GM21515 (cell line): ENCODE results near the gene MCTP1.
A peak's percentile ranks its signal among the peaks of the same experiment; 100 is the strongest.

Source experiments
- ATAC-seq: cut with Tn5 transposase; IDR thresholded peaks from one replicate; pipeline ENCODE4 v1.9.1; 2021; ENCODE audit not compliant: unreplicated experiment

The MCTP1 gene

DNA sequence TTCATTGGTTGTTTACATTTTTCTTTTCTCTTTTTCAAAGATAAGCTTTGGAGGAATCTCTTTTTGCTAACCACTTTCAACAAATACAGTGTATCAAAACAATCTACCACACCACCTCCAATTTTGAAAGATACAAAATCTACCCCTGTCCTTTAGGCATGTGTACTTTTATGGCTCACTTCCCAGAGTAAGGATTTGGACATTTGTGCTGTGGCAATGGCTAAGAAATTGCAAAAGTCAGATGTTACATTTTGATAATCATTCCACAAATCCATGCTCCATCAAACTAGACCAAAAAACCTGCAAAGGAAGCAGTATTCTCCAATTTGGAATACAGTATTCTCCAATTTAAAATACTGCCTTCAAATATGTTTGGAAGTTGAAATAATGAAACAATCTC, 204.9 kb downstream of the MCTP1 start:
- no peak for ATAC-seq

GRCh38 chr5:95078868-95079267, 206.0 kb downstream of the MCTP1 start:
- ATAC-seq: no peak

DNA sequence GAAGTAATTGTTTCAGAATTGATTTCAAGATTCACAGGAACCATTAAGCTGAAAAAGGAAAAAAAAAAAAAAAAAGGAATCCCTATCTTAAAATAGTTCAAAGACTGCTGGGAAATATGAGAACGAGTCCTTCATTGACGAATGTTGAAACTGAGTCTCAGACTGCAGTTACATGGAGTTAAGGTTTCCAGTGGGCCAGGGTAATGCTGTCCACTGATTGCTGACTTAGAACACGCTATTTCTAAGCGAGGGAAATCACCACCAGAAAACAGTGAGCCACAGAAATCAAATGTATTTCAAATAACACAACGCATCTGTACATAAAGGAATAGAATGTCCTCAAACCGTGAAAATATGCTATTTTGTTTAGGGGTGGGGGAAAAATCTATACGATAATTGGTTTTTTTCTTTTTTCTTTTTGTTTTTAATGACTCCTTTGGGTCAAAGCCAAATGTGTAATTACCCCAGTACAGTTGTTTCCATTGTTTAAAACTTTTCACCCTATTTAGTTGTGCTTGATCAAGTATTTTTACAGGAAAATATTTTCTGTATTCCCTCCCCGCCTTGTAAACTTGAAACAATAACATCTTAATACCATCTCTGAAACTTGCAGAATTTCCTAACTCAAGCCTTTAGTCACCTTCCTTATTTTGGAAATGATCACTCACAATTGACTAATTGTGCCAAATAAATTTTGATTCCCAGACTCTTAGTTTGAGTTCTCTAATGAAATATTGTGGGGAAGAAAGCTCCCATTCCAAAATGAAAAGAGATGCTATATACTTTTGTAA, 208.3 kb downstream of the MCTP1 start:
- no peak for ATAC-seq

DNA sequence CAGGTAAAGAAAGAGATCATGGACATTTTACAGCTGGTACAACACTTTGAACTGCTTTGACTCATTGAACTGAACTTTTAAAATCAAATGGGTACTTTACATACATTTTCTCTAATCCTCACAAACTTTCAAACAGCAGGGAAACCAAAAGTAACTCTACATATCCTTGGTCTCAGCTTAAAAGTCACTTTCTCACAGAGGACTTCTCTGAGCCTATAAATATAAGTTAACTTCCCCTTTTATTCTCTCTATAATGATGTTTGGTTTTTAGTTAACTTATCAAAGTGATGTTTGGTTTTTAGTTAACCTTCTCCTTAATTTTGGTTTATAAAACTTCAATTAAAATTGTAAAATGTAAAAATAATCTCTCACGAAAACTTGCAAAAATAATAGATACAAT, 209.8 kb downstream of the MCTP1 start:
- ATAC-seq: no peak

GRCh38 chr5:95072281-95072680, 212.6 kb downstream of the MCTP1 start:
- no peak for ATAC-seq

- no peak for ATAC-seq
Measured at GRCh38 chr5:95070866-95071265, 214.0 kb downstream of the MCTP1 start.

GRCh38 chr5:95070453-95070852, 214.4 kb downstream of the MCTP1 start:
- no peak for ATAC-seq

DNA sequence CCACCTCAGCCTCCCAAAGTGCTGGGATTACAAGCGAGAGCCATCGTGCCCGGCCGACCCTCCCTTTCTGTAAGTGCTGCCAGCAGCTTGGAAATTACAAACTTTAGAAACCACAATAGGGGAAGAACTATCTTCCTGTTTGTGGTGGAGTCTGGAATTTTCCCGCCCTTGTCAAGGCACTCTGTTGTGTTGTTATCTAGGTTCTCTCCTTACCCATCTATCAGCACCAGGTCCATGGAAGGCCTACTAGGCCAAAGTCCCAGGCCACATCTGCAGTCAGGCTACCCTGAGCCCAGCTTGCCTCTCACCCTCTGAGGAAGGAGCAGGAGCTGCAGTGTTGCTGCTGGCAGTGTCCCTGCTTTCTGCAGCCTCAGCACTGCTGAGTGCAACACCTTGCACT, 214.9 kb downstream of the MCTP1 start:
- no peak for ATAC-seq

GRCh38 chr5:95069021-95069420, 215.9 kb downstream of the MCTP1 start:
- no peak for ATAC-seq

DNA sequence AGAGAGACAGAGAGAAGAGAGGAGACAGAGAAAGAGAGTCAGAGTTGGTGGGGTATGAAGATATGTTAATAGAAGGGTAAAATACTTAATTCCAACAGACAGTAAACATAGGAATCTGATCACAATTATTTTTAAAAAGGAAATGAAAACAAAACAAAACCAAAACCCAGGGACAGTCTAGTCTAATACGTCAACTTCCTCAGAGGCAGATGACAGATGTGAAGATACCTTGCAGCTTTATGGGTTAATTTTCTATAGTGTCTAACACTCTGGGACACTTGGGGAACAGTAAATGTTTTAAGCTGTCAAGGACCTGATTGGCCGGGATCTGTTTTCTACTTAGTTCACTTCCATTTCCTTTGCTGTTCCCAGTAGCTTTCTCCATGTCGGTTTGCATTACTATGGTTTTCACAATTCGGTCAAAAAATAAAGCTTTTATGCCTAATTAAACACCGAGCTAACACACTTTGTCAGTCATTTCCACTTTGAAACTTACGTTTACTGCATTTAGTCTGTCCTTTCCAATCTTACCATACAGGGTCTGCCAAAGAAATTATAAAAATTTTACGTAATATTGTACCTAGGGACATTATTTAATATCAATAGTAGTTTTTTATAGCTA, 216.5 kb downstream of the MCTP1 start:
- ATAC-seq: peak; percentile 53

- no peak for ATAC-seq
Measured at GRCh38 chr5:95066048-95066447, 218.8 kb downstream of the MCTP1 start.

DNA sequence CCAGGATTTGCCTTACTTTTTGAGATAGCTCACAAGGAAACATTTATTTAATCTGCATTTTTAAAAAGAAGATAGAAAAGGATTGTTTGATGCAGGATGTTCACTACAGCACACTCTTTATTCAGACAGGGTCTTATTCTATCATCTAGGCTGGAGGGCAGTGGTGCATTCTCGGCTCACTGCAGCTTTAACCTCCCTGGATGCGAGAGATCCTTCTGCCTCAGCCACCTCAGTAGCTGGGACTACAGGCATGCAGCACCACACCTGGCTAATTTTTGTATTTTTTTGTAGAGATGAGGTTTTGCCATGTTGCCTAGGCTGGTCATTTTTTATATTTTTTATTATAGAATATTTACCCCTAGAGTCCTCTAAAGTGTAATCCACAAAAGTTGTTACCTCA, 221.4 kb downstream of the MCTP1 start:
- ATAC-seq: no peak

DNA sequence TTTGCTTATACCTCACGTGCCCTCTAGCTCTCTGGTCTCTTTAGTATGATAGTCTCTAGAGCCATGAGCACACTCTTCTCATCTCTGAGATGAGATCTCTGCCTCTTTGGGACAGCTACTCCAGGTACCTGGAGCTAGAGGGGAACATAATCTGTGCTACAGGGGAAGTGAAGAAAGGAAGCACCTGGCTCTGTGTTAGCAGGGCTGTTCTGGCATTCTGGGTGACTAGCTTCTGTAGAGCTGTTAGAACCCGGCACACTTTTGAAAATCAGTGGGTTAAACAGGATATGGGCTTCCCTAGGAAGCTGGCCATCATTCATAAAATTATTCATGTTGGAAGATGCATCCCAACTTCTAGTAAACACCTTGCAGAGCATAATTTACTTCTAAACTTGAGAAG, 224.8 kb downstream of the MCTP1 start:
- no peak for ATAC-seq

- ATAC-seq: no peak
Measured at GRCh38 chr5:95059636-95060035, 225.3 kb downstream of the MCTP1 start.

DNA sequence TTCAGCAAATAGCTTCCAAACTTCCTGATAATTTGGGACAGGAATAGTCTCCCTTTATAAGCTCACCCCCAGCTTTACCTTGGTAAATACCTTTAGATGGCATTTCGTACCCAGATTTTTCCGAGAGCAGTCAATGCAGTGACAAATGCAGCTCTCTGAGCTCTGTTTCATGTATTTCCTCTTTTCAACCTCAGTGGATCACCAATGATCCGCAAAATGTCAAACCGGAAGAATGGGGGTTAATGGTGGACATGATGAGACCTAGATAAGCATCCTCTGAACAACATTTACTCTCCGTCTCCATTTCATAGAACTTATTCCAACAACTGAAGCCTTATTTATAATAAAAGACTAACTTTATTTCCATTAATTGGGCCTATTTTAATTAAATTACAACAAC, 227.3 kb downstream of the MCTP1 start:
- no peak for ATAC-seq

- no peak for ATAC-seq
Measured at GRCh38 chr5:95053253-95053652, 231.6 kb downstream of the MCTP1 start.

GRCh38 chr5:95050708-95051107, 234.2 kb downstream of the MCTP1 start:
- ATAC-seq: no peak

DNA sequence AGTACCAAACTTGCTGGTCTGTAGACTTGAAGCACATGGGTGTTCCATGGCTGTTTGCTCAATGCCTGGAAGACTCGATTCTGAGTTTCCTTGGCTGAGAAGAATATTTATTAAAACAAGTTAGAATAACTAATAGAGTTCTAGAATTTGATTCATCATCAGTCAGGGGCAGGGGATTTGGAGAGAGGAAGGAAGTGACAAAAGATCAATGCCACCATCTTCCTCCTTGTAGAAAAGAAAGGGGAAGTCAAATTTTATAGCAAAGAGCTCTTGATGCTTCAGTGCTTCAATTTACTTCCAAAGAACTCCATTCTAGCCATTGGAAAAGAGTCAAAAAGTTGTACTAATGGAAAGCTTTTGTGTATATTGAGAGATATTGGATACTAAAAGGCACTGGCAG, 236.3 kb downstream of the MCTP1 start:
- ATAC-seq: no peak

GRCh38 chr5:95045181-95045965, 239.5 kb downstream of the MCTP1 start:
- ATAC-seq: no peak

DNA sequence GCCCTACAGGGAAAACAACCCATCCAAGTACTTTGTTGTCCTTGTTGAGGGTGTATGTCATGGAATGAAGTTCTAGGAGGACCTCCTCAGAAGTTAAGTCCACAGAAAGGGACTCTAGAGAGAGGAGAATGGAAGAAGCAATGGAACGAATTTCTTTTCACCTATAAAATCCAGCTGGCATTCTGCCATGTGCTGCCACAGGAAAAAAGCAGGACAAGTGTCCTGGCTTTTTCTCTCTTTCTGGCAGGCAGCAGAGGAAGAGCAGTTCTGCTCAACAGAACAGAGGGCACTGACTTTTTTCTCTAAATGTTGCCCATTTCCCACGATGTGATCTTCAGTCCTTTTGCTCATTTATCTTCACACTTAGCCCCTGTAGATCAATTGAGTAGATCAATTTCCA, 240.8 kb downstream of the MCTP1 start:
- no peak for ATAC-seq

GRCh38 chr5:95043648-95044047, 241.2 kb downstream of the MCTP1 start:
- ATAC-seq: no peak

- ATAC-seq: no peak
Measured at GRCh38 chr5:95043234-95043633, 241.7 kb downstream of the MCTP1 start.
